Coronary artery (tissue), 2 donors: ENCODE results near the gene PRPF19.

Experiments used
- DNase-seq: peaks from one replicate; pipeline ENCODE4 v3.0.0-alpha.2; 2017; ENCODE audit warnings: low spot score
- H3K27ac ChIP-seq, 2 donors: fragments of 200-600 bp; sonication (generic); one replicate each; pipeline ENCODE4 v1.5.1; 2016 to 2019
- H3K4me3 ChIP-seq: fragments of 200-600 bp; sonication (generic); 2 replicates; pipeline ENCODE4 v1.5.1; 2016; ENCODE audit warnings: mild to moderate bottlenecking, moderate library complexity
- CTCF ChIP-seq: fragments of 200-600 bp; sonication (generic); IDR thresholded peaks from one replicate; pipeline ENCODE4 v1.5.1; 2019; ENCODE audit warnings: antibody characterized with exemption

PRPF19 gene

DNA sequence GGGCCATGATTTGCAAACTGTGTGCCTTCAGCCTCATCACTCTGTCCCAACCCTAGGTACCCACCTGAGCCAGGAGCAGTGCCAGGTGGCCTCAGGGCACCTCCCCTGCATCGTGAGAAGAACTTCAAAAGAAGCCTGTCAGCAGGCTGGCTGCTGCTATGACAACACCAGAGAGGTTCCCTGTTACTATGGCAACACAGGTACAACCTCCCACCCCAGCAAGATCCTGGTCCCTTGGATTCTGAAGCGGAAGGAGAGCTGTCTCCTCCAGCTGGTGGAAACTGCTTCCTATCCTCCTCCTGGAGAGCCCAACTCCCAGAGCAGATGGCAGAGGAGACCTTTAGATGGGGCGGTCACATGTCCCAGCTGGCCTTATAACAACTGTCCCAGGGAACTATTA is 36.1 kb downstream of the PRPF19 start:
- Histone ChIP-seq H3K4me3 (no peak overlapping the region), H3K27ac (no peak overlapping the region)
- no peak for DNase-seq
- no peak for TF ChIP-seq CTCF

GRCh38 chr11:60869451-60869825 is 36.9 kb downstream of the PRPF19 start:
- Histone ChIP-seq H3K27ac (no peak overlapping the region), H3K4me3 (no peak overlapping the region)
- no peak for TF ChIP-seq CTCF
- no peak for DNase-seq

DNA sequence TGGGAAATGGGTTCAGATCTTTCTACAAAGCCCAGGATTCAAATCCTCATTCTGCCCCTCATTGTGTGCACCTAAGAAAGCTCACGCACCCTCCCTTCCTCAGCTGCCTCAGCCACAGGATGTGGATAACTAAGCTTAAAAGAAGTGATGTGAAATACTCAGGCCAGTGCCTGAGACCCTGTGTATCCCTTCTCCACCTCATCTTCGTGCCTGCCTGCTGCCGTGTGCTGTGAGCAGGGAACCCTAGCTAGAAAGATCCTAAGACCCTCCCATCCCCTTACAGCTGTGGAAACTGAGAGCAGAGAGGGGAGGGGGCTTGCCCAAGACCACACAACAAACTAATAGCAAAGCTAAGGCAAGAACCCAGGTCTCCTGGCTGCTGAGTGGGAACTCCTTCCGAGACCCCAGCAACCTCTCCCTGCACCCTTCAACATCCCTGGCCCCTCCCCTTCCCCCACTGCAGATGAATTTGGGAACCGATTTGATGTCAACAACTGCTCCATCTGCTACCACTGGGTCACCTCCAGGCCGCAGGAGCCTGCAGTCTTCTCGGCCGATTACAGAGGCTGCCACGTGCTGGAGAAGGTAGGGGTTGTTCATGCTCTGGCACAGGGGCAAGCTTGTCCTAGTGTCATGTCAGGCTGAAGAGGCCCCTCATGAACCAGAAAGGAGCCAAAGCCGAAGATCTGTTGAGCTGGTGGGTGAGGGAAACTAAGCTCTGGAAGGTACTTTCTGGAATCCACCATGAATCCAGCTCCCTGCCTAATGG is 37.5 kb downstream of the PRPF19 start:
- Histone ChIP-seq H3K27ac (no peak overlapping the region), H3K4me3 (no peak overlapping the region)
- no peak for DNase-seq
- TF ChIP-seq CTCF: no peak

DNA sequence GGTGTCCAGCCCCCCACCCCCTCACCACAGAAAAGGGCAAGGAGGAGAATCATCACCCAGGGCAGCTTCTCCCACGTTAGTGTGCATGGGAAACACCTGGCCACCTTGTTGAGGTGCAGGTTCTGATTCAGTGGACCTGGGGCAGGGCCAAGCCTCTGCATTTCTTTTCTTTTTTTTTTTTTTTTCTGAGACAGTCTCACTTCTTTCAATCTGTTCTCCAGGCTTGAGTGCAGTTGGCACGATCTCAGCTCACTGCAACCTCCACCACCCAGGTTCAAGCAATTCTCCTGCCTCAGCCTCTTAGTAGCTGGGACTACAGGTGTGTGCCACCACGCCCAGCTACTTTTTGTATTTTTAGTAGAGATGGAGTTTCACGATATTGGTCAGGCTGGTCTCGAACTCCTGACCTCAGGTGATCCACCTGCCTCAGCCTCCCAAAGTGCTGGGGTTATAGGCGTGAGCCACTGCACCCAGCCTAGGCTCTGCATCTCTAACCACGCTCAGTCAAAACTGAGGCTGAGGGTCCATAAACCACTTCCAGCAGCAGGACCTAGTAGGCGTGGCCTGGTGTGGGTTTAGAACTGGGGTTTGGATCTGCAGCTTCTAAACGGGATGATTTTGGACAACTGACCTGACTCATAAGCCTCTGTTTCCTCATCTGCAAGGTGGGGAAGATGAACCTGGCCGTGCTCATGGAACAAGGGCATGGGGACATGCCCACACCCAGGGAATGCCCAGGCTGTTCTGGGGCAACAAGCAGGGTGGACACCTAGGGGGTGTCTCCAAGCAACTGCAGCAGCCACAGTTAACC is 38.3 kb downstream of the PRPF19 start:
- Histone ChIP-seq H3K4me3 (no peak overlapping the region), H3K27ac (no peak overlapping the region)
- TF ChIP-seq CTCF: no peak
- DNase-seq: no peak

GRCh38 chr11:60866911-60867870 is 39.2 kb downstream of the PRPF19 start, which contains the start of gene ZP1:
TSS of gene ZP1 (plus strand) at chr11:60867542. CDS start at chr11:60867562, 20 bp downstream.
- no peak within 1 kb of the TSS for H3K27ac ChIP-seq
- no peak for DNase-seq
- H3K4me3 ChIP-seq: no peak within 1 kb of the TSS
- TF ChIP-seq CTCF: no peak

DNA sequence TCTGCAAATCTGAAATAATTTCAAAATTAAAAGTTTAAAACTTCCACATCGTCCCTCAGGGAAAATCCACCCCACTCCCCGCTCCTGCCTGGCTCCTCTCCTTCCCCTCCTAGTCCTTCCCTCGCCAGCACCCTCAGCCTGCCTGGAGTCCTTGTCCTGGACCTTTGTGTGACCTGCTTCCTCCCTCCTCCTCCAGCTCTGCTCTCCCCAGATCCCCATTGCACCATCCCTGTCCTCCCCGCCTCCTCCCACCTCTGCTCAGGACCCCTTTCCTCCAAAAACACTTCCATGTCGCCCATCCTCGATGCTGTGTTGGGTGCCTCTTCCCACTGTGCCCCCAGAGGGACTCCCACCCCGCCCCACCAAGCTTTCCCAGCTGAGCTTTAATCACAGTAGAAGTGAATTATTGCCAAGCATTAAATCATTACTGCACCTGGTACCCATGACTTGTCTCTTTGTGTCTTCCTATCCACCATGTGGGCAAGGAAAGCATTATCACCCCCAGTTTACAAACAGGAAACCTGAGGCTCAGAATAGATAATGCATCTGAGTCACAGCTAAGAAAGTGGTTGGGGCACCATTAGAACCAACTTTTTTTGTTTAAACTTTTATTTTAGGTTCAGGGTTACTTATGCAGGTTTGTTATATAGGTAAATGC is 41.4 kb downstream of the PRPF19 start:
- DNase-seq: no peak
- H3K4me3 ChIP-seq: no peak overlapping the region
- TF ChIP-seq CTCF: no peak
- no peak overlapping the region for H3K27ac ChIP-seq
